Measurements from ENCODE around the gene XYLT2.
"Not testable (repeated sequence)": the region's sequence is repeated elsewhere in the genome, so short reads cannot be mapped to it uniquely, and the experiment has no call there.

DNA sequence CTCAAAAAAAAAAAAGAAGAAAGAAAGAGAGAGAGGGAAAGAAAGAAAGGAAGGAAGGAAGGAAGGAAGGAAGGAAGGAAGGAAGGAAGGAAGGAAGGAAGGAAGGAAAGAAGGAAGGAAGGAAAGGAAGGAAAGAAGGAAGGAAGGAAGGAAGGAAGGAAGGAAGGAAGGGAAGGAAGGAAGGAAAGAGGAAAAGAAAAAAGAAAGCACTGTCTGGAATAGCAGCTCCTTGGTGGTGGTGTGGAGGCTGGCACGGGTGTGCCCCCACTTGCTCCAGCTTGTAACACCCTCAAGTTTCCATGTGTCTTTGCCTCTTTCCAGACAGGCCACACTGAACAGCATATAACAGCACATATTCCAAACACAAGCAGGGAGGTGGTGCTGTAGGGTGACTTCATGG, 45.1 kb upstream of the XYLT2 start:
- TF ChIP-seq, protein P1, sequence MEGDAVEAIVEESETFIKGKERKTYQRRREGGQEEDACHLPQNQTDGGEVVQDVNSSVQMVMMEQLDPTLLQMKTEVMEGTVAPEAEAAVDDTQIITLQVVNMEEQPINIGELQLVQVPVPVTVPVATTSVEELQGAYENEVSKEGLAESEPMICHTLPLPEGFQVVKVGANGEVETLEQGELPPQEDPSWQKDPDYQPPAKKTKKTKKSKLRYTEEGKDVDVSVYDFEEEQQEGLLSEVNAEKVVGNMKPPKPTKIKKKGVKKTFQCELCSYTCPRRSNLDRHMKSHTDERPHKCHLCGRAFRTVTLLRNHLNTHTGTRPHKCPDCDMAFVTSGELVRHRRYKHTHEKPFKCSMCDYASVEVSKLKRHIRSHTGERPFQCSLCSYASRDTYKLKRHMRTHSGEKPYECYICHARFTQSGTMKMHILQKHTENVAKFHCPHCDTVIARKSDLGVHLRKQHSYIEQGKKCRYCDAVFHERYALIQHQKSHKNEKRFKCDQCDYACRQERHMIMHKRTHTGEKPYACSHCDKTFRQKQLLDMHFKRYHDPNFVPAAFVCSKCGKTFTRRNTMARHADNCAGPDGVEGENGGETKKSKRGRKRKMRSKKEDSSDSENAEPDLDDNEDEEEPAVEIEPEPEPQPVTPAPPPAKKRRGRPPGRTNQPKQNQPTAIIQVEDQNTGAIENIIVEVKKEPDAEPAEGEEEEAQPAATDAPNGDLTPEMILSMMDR (IDR thresholded peaks at IDR 0.05) = not testable (repeated sequence)
- TF ChIP-seq POLR2A (IDR thresholded peaks at IDR 0.05) = not testable (repeated sequence)

Measured in testis (tissue), 2 donors.